HepG2 (cell line): ENCODE results near the gene CNPY1. TPM values are rescaled to one million over a fixed set of nuclear protein-coding genes. Genes with fewer than 3 reads are reported as not detected.

Experiments used
- ATAC-seq: fragments of 200-7000 bp; cut with Tn5 transposase; 3 replicates; pipeline ENCODE4 v1.9.1; 2020; ENCODE audit warnings: mild to moderate bottlenecking, moderate library complexity
- BruUV-seq: library from RNA; stranded (reverse); fragments of 400-500 nt; replicated peaks from 2 replicates; lab custom pipeline; 2021; lab: Mats Ljungman, UMichigan
- CTCF ChIA-PET: fragments of 300-600 bp; formaldehyde crosslinking; extraction: SDS; loops from one replicate; lab custom pipeline; 2021; ENCODE audit warnings: low total read pairs, inconsistent platforms, low intra/inter-chr PET ratio; lab: Yijun Ruan, JAX
- POLR2A ChIA-PET: fragments of 350-600 bp; sonication (Branson Sonifier 250); formaldehyde crosslinking; loops from one replicate; lab custom pipeline; 2020; ENCODE audit warnings: antibody characterized with exemption, inconsistent platforms; lab: Yijun Ruan, JAX
- DNase-seq: peaks from one replicate; pipeline ENCODE4 v3.0.0-alpha.2; 2015; ENCODE audit warnings: low spot score
- FAIRE-seq: peaks from 3 replicates; lab custom pipeline; 2011; peaks lifted over from hg19 to GRCh38; lab: Jason Lieb, UNC
- H2AFZ ChIP-seq: one replicate; pipeline ENCODE4 v1.6.1; 2011; ENCODE audit warnings: low read length, inconsistent platforms
- H3K27ac ChIP-seq: fragments of 300-600 bp; 3 replicates; pipeline ENCODE4 v1.8.0; 2011; ENCODE audit warnings: mixed run types, mild to moderate bottlenecking, mixed read lengths, low read length, inconsistent platforms; ENCODE audit not compliant: insufficient read depth; ENCODE audit errors: extremely low read length
- H3K27me3 ChIP-seq, 2 experiments: fragments of 200-600 bp in 1 of 2; 2 replicates in 1 of 2; 3 replicates in 1 of 2; pipeline versions ENCODE4 v1.6.0 to v1.8.0; 2011; ENCODE audit warnings: low read length in 2 of 2, mild to moderate bottlenecking in 2 of 2, moderate library complexity in 2 of 2, inconsistent platforms in 1 of 2; ENCODE audit not compliant: insufficient read depth in 2 of 2, control insufficient read depth in 1 of 2
- H3K36me3 ChIP-seq, 2 experiments: fragments of 200-600 bp in 1 of 2; replicated peaks in 1 of 2; 2 replicates in 1 of 2; 3 replicates in 1 of 2; pipeline versions ENCODE4 v1.5.1 to v1.8.0; 2011; ENCODE audit warnings: low read length in 2 of 2, inconsistent platforms in 1 of 2; ENCODE audit not compliant: insufficient read depth in 2 of 2, control insufficient read depth in 1 of 2
- H3K4me1 ChIP-seq: 2 replicates; pipeline ENCODE4 v1.5.1; 2012; ENCODE audit warnings: low read length, inconsistent platforms; ENCODE audit not compliant: insufficient read depth
- H3K4me2 ChIP-seq: 2 replicates; pipeline ENCODE4 v1.6.0; 2011; ENCODE audit warnings: low read depth, low read length, inconsistent platforms
- H3K4me3 ChIP-seq, 3 experiments: fragments of 200-600 bp in 1 of 3; sonication (generic), shearing (Covaris generic) in 1 of 3; replicated peaks in 1 of 3; 2 replicates each; pipeline ENCODE4 v1.5.1; 2011 to 2016; ENCODE audit warnings: low read length in 3 of 3, inconsistent platforms in 2 of 3, low read depth in 2 of 3, mild to moderate bottlenecking in 2 of 3, control low read depth in 1 of 3, mixed read lengths in 1 of 3; ENCODE audit not compliant: insufficient read depth in 1 of 3
- H3K79me2 ChIP-seq: one replicate; pipeline ENCODE4 v1.6.1; 2011; ENCODE audit warnings: low read length, inconsistent platforms; ENCODE audit not compliant: insufficient read depth
- H3K9ac ChIP-seq: 2 replicates; pipeline ENCODE4 v1.6.0; 2011; ENCODE audit warnings: mild to moderate bottlenecking, low read depth, low read length, inconsistent platforms; ENCODE audit not compliant: insufficient read depth
- H3K9me3 ChIP-seq: 2 replicates; pipeline ENCODE4 v1.5.1; 2012; ENCODE audit warnings: mild to moderate bottlenecking, low read length
- H4K20me1 ChIP-seq: 2 replicates; pipeline ENCODE4 v1.6.0; 2011; ENCODE audit warnings: inconsistent platforms, mild to moderate bottlenecking, low read length, moderate library complexity; ENCODE audit not compliant: insufficient read depth
- ATRX ChIP-seq: sonication (generic); formaldehyde crosslinking; IDR thresholded peaks from 2 replicates; pipeline ENCODE4 v1.4.0; 2020; ENCODE audit warnings: missing genetic modification reagents, borderline replicate concordance
- BCLAF1 ChIP-seq: fragments of 450-650 bp; IDR thresholded peaks from 2 replicates; pipeline ENCODE4 v1.6.1; 2017; ENCODE audit warnings: mild to moderate bottlenecking
- CREB3 ChIP-seq: sonication (generic); formaldehyde crosslinking; IDR thresholded peaks from 2 replicates; pipeline ENCODE4 v1.5.0; 2020; ENCODE audit warnings: missing genetic modification reagents
- KAT2B ChIP-seq: fragments of 150-350 bp; IDR thresholded peaks from 2 replicates; pipeline ENCODE4 v1.6.1; 2014; ENCODE audit warnings: low read depth, low read length, borderline replicate concordance
- REL ChIP-seq: sonication (generic); formaldehyde crosslinking; conservative IDR thresholded peaks from 2 replicates; pipeline ENCODE4 v1.8.0; 2022; ENCODE audit warnings: mild to moderate bottlenecking, missing genetic modification reagents, moderate library complexity
- ZBTB20 ChIP-seq: sonication (generic); formaldehyde crosslinking; IDR thresholded peaks from 2 replicates; pipeline ENCODE4 v1.8.1; 2023; ENCODE audit warnings: missing genetic modification reagents, low read depth, mild to moderate bottlenecking, borderline replicate concordance
- WGBS: methylation state at CpG from one replicate; pipeline ENCODE4 v1.1.6; 2017; ENCODE audit warnings: low lambda C conversion rate; 5-methylcytosine and 5-hydroxymethylcytosine counted together
- in situ Hi-C: cut with HindIII; loops from 2 replicates; pipeline ENCODE4 v1.10.0; 2017; ENCODE audit warnings: low pct_unique_long_range_greater_than_20kb; ENCODE audit not compliant: extremely low pct_ligation_motif_present
- intact Hi-C: fragments of 100-400 bp; cut with micrococcal nuclease; formaldehyde crosslinking; loops from one replicate; pipeline ENCODE4 v1.10.0; 2022; ENCODE audit not compliant: unreplicated experiment
- polyA plus RNA-seq, 8 experiments: library from polyadenylated mRNA; depleted of rRNA in 3 of 8; stranded (reverse) in 7 of 8; unstranded in 1 of 8; fragments of >200 nt; fragmentation: Illumina TruSeq in 4 of 8; extraction: Trizol in 4 of 8; gene quantifications; 2 replicates each; pipeline versions ENCODE4 v1.2.1 to v1.2.3, GENCODE V29; 2011 to 2016; ENCODE audit warnings: low read depth in 4 of 8, missing spikeins in 1 of 8, mixed read lengths in 1 of 8; ENCODE audit not compliant: insufficient read depth in 1 of 8
- total RNA-seq, 5 experiments: library from RNA; depleted of rRNA; stranded (reverse); fragments of >200 nt; fragmentation: Illumina TruSeq; extraction: Trizol; gene quantifications; 2 replicates each; pipeline ENCODE4 v1.2.3, GENCODE V29; 2016; ENCODE audit warnings: low read depth in 1 of 5

Gene CNPY1
- total and polyA plus RNA-seq, 2 of the 13 experiments (the other 11 are each of a cell fraction or from before 2014, with no cell fraction given), result not detected

- no peaks in the 10 kb centered on the region for H3K79me2 ChIP-seq
- FAIRE-seq, result no peak
- POLR2A ChIA-PET, result no interaction called here
- intact Hi-C loops (no loop called here), in situ Hi-C loops (no loop called here)
- no peak overlapping the region for H3K27ac ChIP-seq
- BruUV-seq, result no TSS peak
- no peaks in the 10 kb centered on the region for H3K9me3 ChIP-seq
- H2AFZ ChIP-seq, result no peak overlapping the region
- H4K20me1 ChIP-seq, result no peaks in the 10 kb centered on the region
- H3K27me3 ChIP-seq, result peaks cover 4 to 78% of the 10 kb centered on the region in 2 experiments
- H3K36me3 ChIP-seq, result no peaks in the 10 kb centered on the region
- DNase-seq, result no peak
- peaks cover 22% of the 10 kb centered on the region for H3K4me1 ChIP-seq
- H3K4me2 ChIP-seq, result no peak overlapping the region
- CTCF ChIA-PET, result no interaction called here
- no peak overlapping the region for H3K4me3 ChIP-seq
- no peak for ATAC-seq
- TF ChIP-seq BCLAF1 (no peak), ATRX (CRISPR knock-in tag) (no peak), ZBTB20 (no peak), REL (CRISPR knock-in tag) (no peak), CREB3 (CRISPR knock-in tag) (no peak), KAT2B (no peak)
- TF ChIP-seq, all 625 proteins: peak for 0
- whole genome bisulfite sequencing, result 29% methylated on average over 11 of the region's 13 CpGs
- no peak overlapping the region for H3K9ac ChIP-seq
Measured at GRCh38 chr7:155579565-155579964, 33.2 kb upstream of the CNPY1 start.
